CD4-positive, alpha-beta T cell treated with Interleukin-2 at 100 ng/mL for 4 hours (primary cell): ENCODE results near the gene MARS1.
"Not testable (repeated sequence)": the region's sequence is repeated elsewhere in the genome, so short reads cannot be mapped to it uniquely, and the experiment has no call there.

Experiments
- DNase-seq: peaks from one replicate; pipeline ENCODE4 v3.0.0-alpha.2; 2020; ENCODE audit warnings: low spot score

The MARS1 gene

DNA sequence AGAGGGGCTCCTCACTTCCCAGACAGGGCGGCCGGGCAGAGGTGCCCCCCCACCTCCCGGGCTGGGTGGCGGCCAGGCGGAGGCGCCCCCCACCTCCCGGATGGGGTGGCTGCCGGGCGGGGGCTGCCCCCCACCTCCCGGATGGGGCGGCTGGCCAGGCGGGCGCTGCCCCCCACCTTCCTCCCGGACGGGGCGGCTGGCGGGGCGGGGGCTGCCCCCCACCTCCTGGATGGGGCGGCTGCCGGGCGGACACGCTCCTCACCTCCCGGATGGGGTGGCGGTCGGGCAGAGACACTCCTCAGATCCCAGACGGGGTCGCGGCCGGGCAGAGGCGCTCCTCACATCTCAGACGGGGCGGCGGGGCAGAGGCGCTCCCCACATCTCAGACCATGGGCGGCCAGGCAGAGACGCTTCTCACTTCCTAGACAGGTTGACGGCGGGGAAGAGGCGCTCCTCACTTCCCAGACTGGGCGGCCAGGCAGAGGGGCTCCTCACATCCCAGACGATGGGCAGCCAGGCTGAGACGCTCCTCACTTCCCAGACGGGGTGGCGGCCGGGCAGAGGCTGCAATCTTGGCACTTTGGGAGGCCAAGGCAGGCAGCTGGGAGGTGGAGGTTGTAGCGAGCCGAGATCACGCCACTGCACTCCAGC is 7.3 kb downstream of the MARS1 start:
- not testable (repeated sequence) for DNase-seq

DNA sequence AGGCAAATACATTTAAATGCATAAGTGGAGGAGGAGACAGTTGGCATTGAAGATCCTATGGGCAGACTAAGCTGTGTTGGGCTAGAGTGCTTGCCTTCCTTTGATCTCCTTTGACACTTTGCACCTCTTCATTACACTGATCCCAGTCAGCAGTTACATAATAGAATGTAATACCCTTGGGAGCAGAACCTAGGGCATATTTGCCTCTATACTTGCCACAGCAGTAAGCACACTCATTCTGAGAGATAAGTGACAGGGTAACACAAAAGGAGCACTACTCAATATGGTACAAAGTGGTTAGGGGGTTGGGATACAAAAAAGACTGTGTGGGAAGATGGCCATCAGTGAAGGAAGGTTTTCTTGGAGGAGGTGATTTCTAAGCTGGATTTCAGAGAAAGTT is 9.0 kb downstream of the MARS1 start:
- DNase-seq = no peak

DNA sequence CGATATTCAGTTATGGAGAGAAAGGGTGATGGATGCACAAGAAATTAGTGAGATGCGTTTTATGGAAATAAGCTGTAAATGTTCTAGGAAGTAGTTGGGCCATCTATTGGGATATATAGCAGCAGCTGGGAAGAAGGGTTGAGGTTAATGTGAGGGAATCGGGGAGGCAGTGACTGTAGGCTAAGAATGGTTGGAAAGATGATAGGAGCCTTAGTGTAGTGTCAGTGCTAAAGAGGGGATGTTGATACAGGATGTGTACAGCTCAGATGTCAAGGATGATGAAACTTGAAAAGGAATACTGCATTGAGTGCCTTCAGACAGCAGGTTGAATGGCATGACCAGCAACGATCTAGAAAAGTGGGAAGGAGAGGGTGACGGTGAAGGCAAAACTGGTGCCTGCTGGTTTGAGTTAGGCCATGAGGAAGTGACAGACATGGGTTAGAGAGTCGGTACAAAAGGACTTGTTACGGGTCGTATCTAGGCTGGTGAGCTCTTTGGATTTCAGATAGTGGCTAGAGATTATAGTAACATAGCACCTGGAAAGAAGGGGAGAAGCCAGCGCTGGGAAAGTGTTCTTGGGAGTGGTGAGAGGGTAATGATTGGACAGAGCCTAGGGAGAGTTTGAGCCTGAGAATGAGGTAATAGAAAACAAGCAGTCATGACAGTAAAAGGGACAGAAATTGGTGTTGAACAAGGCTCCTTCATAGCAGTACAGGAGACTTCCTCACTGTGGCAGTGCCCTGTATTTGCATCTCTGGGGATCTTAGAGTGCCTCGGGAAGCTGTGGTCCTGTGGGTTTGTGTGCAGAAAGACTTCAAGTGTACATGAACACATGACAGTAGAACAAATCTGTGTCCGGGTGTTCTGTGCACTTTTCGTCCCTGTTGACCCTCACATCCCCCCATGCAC is 9.6 kb downstream of the MARS1 start:
- no peak for DNase-seq

DNA sequence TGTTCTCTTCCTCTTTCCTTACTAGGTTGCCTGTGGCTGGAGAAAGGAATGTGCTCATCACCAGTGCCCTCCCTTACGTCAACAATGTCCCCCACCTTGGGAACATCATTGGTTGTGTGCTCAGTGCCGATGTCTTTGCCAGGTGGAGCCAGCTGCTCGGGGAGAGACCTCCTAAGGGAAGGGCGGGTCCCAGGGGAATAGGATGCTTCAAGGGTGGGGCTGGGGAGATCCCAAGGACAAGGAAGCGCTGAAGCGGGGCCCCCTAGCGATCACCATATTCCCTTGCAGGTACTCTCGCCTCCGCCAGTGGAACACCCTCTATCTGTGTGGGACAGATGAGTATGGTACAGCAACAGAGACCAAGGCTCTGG is 10.2 kb downstream of the MARS1 start:
- DNase-seq = no peak

DNA sequence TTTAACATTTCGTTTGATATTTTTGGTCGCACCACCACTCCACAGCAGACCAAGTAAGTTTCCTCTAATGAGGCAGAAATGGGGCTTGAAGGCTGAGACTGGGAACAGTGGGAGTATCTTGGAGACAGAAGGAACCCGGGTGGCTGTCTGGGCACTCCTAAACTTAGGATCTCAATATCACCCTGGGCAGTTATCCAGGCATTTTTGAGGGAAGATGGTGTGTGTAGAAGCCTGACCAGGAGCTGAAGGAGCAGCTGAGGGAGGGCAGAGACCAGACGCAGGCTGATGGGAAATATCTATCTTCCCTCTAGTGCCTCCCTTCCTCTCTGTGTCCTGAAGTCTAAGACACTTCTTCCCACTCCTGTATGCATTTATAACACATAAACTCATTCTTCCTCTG is 10.7 kb downstream of the MARS1 start:
- DNase-seq = no peak

DNA sequence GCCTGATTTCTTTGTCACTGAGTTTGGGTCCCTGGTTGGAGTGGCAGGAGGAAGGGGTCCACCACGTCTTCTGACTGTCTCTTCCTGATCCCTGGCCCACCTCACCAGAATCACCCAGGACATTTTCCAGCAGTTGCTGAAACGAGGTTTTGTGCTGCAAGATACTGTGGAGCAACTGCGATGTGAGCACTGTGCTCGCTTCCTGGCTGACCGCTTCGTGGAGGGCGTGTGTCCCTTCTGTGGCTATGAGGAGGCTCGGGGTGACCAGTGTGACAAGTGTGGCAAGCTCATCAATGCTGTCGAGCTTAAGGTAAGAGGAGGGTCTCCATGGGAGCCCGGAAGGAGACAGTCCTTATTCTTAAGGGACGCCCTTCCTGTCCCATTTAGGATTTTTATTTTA is 12.3 kb downstream of the MARS1 start:
- DNase-seq = no peak

DNA sequence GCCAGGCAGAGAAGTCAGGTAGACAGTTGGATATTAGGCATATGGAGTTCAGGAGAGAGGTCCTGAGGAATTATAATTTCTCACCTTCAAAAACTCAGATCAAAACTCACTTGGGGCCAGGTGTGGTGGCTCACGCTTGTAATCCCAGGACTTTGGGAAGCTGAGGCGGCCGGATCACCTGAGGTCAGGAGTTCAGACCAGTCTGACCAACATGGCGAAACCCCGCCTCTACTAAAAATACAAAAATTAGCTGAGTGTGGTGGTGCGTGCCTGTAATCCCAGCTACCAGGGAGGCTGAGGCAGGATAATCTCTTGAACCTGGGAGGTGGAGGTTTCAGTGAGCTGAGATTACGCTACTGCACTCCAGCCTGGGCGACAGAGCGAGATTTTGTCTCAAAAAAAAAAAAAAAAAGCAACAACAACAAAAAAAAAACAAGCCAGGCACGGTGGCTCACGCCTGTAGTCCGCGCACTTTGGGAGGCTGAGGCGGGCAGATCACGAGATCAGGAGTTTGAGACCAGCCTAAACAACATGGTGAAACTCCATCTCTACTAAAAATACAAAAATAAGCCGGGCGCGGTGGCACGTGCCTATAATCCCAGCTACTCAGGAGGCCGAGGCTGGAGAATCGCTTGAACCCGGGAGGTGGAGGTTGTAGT is 14.6 kb downstream of the MARS1 start:
- DNase-seq = not testable (repeated sequence)

DNA sequence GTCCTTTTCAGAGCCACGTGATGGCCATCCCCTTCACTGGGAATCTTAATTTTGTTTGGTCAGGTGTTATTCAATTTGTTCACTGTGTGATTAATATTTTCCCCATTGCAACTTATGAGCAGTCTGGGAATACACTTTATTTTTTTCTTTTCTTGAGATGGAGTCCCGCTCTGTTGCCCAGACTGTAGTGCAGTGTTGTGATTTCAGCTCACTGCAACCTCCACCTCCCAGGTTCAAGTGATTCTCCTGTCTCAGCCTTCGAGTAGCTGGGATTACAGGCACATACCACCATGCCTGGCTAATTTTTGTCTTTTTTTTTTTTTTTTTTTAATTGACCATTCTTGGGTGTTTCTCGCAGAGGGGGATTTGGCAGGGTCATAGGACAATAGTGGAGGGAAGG is 18.7 kb downstream of the MARS1 start:
- not testable (repeated sequence) for DNase-seq

DNA sequence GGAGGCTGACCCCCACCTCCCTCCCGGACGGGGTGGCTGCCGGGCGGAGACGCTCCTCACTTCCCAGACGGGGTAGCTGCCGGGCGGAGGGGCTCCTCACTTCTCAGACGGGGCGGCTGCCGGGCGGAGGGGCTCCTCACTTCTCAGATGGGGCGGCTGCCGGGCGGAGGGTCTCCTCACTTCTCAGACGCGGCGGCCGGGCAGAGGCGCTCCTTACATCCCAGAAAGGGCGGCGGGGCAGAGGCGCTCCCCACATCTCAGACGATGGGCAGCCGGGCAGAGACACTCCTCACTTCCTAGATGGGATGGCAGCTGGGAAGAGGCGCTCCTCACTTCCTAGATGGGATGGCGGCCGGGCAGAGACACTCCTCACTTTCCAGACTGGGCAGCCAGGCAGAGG is 19.9 kb downstream of the MARS1 start:
- DNase-seq = not testable (repeated sequence)

DNA sequence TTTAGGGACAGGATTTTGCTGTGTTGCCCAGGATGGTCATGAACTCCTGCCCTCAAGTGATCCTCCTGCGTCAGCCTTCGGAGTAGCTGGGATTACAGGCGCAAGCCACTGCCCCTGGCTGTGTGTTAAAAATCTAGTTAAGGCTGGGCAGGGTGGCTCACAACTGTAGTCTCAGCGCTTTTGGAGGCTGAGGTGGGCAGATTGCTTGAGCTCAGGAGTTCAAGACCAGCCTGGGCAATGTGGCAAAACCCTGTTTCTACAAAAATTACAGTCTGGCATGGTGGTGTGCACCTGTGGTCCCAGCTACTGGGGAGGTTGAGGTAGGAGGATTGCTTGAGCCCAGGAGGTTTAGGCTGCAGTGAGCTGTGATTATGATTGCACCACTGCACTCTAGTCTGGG is 23.3 kb downstream of the MARS1 start:
- no peak for DNase-seq

DNA sequence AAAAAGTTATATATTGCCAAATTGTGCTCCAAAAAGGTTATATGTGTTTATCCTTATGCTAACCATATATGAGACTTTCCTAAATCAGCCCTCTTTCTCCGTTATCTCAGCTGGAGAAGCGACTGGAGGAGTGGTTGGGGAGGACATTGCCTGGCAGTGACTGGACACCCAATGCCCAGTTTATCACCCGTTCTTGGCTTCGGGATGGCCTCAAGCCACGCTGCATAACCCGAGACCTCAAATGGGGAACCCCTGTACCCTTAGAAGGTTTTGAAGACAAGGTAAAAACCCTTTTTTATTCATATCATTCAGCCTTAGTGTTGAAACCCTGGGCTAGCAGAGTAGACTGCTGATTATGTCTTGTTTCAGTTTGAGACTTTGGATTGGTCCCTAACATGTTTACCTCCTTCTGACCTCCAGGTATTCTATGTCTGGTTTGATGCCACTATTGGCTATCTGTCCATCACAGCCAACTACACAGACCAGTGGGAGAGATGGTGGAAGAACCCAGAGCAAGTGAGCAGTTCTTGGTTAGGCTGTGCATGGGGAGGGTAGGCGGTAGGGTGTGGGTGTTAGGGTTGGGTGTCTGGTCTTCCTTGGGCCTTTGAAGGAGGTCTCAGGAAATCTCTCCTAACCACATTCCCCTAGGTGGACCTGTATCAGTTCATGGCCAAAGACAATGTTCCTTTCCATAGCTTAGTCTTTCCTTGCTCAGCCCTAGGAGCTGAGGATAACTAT is 23.9 kb downstream of the MARS1 start:
- DNase-seq = no peak

DNA sequence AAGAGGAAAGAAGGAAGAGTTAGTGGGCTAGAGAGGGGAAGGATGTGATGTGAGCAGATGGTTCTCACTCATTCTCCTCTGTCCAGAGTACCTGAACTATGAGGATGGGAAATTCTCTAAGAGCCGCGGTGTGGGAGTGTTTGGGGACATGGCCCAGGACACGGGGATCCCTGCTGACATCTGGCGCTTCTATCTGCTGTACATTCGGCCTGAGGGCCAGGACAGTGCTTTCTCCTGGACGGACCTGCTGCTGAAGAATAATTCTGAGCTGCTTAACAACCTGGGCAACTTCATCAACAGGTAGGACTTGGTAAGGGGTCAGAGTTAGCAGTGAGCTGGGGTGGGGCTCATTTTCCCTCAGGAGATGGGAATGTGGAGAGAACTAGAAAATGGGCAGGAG is 24.8 kb downstream of the MARS1 start:
- DNase-seq = no peak

DNA sequence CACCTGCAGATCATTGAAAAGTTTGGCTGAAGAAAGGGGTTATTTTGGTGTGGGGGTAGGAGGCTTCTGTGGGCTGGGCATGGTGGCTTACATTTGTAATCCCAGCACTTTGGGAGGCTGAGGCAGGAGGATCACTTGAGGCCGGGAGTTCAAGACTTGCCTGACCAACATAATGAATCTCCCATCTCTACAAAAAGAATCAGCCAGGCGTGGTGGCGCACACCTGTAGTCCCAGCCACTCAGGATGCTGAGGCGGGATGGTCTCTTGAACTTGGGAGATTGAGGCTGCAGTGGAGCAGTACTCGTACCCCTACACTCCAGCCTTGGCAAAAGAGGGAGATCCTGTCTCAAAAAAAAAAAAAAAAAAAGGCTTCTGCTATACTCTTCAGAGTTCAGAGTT is 25.4 kb downstream of the MARS1 start:
- DNase-seq = no peak

DNA sequence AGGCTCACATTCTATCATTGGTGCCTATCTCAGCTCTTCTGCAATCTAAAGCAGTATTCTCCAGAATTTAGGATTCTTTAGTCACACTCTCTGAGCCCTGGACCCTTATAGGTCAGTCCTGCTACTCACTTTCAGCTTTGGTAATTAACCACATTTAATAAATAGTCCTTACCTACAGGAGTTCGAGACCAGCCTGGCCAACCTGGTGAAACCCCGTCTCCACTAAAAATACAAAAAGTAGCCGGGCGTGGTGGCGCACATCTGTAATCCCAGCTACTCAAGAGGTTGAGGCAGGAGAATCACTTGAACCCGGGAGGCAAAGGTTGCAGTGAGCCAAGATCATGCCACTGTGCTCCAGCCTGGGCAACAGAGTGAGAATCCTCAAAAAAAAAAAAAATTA is 25.8 kb downstream of the MARS1 start:
- DNase-seq = not testable (repeated sequence)

DNA sequence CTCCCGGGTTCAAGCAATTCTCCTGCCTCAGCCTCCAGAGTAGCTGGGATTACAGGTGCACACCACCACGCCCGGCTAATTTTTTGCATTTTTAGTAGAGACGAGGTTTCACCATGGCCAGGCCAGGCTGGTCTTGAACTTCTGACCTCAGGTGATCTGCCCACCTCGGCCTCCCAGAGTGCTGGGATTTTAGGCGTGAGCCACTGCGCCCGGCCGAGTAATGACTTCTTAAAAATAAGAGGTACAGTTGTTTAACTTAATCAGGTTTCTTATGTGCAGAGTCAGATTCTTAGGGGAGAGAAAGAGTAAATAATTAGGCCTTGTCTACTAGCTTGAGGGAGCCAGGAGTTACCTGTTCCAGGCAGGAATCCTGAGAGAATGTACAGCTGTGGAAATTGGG is 26.4 kb downstream of the MARS1 start:
- DNase-seq = not testable (repeated sequence)

DNA sequence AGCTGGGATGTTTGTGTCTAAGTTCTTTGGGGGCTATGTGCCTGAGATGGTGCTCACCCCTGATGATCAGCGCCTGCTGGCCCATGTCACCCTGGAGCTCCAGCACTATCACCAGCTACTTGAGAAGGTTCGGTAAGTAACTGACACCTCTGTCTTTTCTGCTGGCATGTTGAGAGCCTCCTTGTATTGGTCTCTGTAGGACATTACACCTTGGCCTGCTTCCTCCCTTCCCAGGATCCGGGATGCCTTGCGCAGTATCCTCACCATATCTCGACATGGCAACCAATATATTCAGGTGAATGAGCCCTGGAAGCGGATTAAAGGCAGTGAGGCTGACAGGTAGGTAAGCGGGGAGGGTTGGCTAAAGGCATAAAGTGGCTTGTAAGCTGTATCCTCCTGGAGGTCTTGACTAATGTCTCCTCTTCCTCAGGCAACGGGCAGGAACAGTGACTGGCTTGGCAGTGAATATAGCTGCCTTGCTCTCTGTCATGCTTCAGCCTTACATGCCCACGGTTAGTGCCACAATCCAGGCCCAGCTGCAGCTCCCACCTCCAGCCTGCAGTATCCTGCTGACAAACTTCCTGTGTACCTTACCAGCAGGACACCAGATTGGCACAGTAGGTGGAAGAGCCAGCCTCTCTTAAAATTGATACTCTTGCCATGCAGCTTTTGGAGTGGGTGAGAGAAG is 27.0 kb downstream of the MARS1 start:
- DNase-seq = no peak

DNA sequence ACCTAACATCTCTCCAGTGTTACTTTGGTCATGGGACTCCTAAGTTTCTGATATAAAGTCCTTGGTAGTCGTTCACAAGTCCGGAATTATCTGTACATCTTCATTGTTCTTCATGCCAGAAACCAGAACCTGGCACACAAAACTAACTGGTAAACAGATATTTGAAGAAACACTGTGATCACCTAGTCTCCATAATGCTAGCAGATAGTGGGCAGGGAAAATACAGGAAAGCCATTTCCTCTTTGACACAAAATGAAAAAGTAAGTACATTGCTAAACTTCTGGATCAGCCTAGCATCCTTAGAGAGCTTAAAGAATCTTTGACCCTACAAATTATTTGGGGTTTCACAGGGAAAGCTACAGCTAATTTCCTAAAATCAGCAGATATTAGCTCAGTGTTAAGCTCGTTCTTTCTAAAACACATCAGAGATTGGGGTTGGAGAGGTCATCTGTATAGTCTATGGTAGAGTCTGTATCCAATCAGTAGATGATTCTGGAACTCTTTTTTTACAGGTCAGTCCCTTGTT is 27.6 kb downstream of the MARS1 start:
- no peak for DNase-seq

DNA sequence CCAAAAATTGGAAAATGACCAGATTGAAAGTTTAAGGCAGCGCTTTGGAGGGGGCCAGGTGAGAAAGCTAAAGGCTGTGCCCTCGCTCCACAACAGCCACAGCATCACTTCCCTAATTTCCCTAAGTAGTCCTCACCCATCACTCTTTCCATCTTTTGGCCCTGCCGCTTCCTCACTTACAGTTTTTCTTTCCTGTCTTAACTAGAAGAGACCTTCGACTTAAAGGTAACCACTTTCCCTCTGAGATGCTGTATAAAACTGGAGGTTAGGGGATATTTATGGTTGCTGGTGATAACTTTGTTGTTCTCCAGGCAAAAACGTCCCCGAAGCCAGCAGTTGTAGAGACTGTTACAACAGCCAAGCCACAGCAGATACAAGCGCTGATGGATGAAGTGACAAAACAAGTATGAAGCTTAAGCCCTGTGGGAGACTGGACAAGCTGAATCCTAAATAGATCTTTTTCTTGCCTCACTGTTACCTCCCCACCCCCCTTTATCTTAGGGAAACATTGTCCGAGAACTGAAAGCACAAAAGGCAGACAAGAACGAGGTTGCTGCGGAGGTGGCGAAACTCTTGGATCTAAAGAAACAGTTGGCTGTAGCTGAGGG is 28.2 kb downstream of the MARS1 start:
- DNase-seq = no peak

DNA sequence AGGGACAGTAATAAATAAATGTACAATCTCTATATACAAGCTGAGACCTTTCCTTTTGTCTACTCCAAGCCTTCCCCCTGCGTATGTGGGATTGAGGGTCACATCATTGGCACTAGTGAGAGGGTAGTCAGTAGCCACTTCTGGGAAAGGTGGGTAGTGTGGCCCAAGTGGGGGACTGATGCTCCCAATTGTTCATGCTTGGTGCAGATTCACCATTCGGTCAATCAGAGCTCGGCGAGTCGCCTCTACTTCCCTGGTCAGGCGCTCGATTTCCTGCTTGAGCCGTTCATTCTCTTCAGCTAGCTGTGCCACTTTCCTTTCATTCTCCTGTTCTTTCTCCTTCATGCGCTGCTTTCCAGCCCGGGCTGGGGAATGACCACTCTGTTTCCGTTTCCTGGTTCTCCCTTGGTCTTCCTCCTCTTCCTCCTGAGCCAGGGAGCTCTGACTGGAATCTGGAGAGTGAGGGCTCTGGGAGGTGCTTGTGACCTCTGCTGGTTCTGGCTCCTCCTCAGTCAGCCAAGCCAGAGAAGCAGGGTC is 28.8 kb downstream of the MARS1 start:
- DNase-seq = no peak

DNA sequence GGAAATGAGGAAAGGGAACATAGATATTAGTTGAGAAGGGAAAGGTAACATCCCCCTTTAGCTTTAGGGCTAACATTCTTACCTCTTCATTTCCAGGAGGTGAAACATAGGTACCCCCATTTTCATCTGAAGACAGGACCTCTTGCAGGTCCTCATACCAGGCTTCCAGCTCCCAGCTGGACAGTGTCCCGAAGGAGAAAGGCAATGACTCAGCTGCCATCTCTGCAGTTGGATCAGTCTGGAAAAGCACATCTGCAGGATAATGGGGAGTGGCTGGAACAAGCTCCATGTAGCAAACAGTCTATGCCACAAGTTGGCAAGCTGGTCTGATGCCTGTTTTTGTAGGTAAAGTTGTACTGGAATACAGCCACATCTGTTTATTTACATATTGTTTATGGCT is 29.3 kb downstream of the MARS1 start:
- DNase-seq = no peak

DNA sequence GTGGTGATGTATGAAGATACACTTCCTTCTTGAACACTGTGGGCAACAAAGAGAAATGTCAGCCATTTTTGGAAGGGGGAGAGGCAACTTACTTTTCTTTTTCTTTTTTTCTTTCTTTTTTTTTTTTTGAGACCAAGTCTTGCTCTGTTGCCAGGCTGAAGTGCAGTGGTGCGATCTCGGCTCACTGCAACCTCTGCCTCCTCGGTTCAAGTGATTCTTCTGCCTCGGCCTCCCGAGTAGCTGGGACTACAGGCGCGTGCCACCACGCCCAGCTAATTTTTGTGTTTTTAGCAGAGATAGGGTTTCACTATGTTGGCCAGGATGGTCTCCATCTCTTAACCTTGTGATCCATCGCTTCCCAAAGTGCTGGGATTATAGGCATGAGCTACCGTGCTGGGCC is 29.9 kb downstream of the MARS1 start:
- not testable (repeated sequence) for DNase-seq
